Testis (tissue), 3 donors: ENCODE results near the gene PRKAG1. TPM values are rescaled to one million over a fixed set of nuclear protein-coding genes. Genes with fewer than 3 reads are reported as not detected.
A peak's percentile ranks its signal among the peaks of the same experiment; 100 is the strongest.

Experiments used
- DNase-seq: peaks from one replicate; pipeline ENCODE4 v3.0.0-alpha.2; 2019
- H3K27ac ChIP-seq, 2 donors: fragments of 200-600 bp; sonication (generic); one replicate each; pipeline ENCODE4 v1.5.1; 2019
- H3K27me3 ChIP-seq: fragments of 200-600 bp; sonication (generic); one replicate; pipeline ENCODE4 v1.5.1; 2019
- H3K36me3 ChIP-seq: fragments of 200-600 bp; sonication (generic); one replicate; pipeline ENCODE4 v1.5.1; 2017; ENCODE audit warnings: low read depth; ENCODE audit errors: missing control alignments
- H3K4me1 ChIP-seq: fragments of 200-600 bp; sonication (generic); one replicate; pipeline ENCODE4 v1.5.1; 2019
- H3K4me3 ChIP-seq, 2 donors: fragments of 200-600 bp; sonication (generic); one replicate each; pipeline ENCODE4 v1.5.1; 2017 to 2019
- H3K9me3 ChIP-seq: fragments of 200-600 bp; sonication (generic); one replicate; pipeline ENCODE4 v1.5.1; 2017
- POLR2A ChIP-seq: fragments of 450-650 bp; IDR thresholded peaks from one replicate; pipeline ENCODE4 v1.6.1; 2017; ENCODE audit warnings: antibody characterized with exemption, mild to moderate bottlenecking, moderate library complexity
- WGBS, 2 donors: methylation state at CpG; one replicate each; pipeline ENCODE4 v1.1.5; 2018; 5-methylcytosine and 5-hydroxymethylcytosine counted together
- intact Hi-C: fragments of 100-400 bp; cut with DNase I; formaldehyde crosslinking; loops from one replicate; pipeline ENCODE4 v1.15.1; 2023; ENCODE audit warnings: low total_unique reads
- polyA plus RNA-seq: library from polyadenylated mRNA; stranded (reverse); fragments of 350-450 nt; fragmentation: Illumina TruSeq; extraction: RNeasy Lipid Tissue Mini Kit (QIAGEN cat#74804); gene quantifications from one replicate; pipeline ENCODE4 v1.2.3, GENCODE V29; 2014; ENCODE audit warnings: low read depth, low replicate concordance; ENCODE audit not compliant: insufficient read depth
- total RNA-seq, 2 donors: library from RNA; depleted of rRNA; stranded (reverse); fragments of >200 nt; gene quantifications; one replicate each; pipeline ENCODE4 v1.2.3, GENCODE V29; 2016
- TF ChIP-seq, protein P1 (sequence below), 3 experiments: fragments of 450-650 bp in 2 of 3; fragments of 200-600 bp in 1 of 3; sonication (generic) in 1 of 3; IDR thresholded peaks; one replicate each; pipeline ENCODE4 v1.5.1; 2016 to 2019; ENCODE audit warnings: antibody characterized with exemption in 3 of 3, mild to moderate bottlenecking in 2 of 3, moderate library complexity in 1 of 3

Gene PRKAG1
- total and polyA plus RNA-seq, 3 donors from 2014 or later, result 52.7 to 80.7 (median 59.6) TPM

DNA sequence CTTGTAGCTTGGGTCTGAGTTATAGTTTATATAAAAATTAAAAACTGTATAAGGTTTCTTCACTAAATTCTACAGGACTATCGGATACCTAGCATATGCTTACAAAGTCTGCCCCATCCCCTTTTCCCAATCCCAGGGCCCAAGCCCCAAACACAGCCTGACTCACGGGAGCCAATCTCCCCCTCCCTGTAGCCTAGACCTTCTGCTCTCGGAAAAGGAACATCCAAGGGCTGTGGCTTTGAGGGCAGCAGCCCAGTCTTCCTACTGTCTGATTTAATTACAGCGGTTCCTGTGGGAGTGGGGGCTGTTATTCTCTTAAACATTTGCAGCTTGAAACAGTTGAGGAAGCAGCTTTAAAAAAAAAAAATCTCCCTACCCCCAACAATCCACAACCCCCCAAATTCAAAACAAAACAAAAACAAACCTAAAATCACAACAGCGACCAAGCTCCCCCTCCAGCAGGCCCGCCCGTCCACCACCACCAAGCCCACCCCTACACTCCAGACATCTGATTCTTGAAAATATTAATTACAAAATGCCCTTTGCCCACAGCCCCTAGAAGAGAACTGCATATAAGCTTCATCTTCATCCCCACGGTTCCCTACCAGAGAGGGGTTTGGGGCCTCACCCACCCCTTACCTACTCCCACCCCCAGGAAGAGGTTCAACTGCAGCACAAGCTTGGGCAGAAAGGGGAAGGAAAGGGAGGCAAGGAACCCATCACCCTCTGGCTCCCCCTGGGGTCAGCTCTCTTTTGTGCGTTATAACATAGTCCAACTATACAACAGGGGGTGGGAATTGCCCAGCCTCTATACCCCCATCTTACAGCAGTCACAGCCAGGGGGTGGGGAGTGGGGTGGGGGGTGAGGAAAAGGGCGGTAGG, 1.1 kb upstream of the PRKAG1 start:
- 38 to 51% methylated on average over 9 to 10 of the region's 10 CpGs for WGBS, 2 donors
- intact Hi-C loops, result no loop called here
- DNase-seq, result no peak
- Histone ChIP-seq H3K27me3 (no peaks in the 10 kb centered on the region), H3K4me3 (peak overlapping the region; percentile 78 to 90), H3K4me1 (peaks cover 8% of the 10 kb centered on the region), H3K9me3 (no peaks in the 10 kb centered on the region), H3K36me3 (no peaks in the 10 kb centered on the region), H3K27ac (peak overlapping the region; percentile 75 to 95)
- TF ChIP-seq, protein P1, sequence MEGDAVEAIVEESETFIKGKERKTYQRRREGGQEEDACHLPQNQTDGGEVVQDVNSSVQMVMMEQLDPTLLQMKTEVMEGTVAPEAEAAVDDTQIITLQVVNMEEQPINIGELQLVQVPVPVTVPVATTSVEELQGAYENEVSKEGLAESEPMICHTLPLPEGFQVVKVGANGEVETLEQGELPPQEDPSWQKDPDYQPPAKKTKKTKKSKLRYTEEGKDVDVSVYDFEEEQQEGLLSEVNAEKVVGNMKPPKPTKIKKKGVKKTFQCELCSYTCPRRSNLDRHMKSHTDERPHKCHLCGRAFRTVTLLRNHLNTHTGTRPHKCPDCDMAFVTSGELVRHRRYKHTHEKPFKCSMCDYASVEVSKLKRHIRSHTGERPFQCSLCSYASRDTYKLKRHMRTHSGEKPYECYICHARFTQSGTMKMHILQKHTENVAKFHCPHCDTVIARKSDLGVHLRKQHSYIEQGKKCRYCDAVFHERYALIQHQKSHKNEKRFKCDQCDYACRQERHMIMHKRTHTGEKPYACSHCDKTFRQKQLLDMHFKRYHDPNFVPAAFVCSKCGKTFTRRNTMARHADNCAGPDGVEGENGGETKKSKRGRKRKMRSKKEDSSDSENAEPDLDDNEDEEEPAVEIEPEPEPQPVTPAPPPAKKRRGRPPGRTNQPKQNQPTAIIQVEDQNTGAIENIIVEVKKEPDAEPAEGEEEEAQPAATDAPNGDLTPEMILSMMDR (IDR thresholded peaks at IDR 0.05), result no peak
- TF ChIP-seq POLR2A, result no peak

DNA sequence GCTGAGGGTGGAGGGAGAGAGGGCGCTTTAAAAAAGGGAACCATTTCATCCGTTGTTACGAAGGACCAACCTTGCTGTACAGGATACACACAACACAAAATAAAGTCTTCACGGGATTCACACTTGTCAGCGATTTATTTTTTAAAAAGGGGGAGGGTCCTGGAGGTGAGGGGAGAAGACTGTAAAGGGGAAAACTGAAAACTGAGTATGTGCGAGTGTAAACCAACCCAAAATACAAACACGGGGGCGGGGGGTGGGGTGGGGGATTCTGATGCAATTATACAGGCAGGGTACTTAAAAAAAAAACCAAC, 499 bp upstream of the PRKAG1 start:
- no peak for TF ChIP-seq POLR2A
- TF ChIP-seq, protein P1 (IDR thresholded peaks at IDR 0.05), result no peak
- intact Hi-C loops, result no loop called here
- no peak for DNase-seq
- Histone ChIP-seq H3K4me3 (peak overlapping the region; percentile 78 to 90), H3K27me3 (no peaks in the 10 kb centered on the region), H3K36me3 (no peaks in the 10 kb centered on the region), H3K9me3 (no peaks in the 10 kb centered on the region), H3K27ac (peak overlapping the region; percentile 75 to 95), H3K4me1 (peaks cover 8% of the 10 kb centered on the region)
- 4 to 5% methylated on average over 8 of the region's 8 CpGs for WGBS, 2 donors

DNA sequence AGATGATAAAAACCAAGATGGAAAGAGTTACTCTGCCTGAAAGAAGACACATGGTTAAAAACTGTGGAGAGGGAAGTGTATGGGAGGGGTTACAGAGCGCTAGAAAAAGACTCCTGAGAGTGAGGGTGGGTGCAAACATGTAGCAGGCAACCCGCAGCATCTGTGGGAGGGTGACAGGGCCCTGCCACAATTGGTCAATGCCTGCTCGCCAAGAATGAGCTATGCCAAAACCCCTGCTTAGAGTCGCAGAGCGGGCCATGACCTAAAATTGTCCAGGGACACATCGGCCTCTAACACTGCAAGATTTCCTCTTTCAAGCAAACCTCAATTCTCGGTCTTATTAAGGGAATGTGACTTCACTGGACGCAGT, 700 bp downstream of the PRKAG1 start:
- Histone ChIP-seq H3K9me3 (no peaks in the 10 kb centered on the region), H3K27ac (peak overlapping the region; percentile 75 to 95), H3K27me3 (no peaks in the 10 kb centered on the region), H3K4me3 (peak overlapping the region; percentile 78 to 90), H3K36me3 (no peaks in the 10 kb centered on the region), H3K4me1 (peaks cover 8% of the 10 kb centered on the region)
- WGBS, 2 donors, result 0 to 1% methylated on average over 8 of the region's 8 CpGs
- no peak for DNase-seq
- TF ChIP-seq, protein P1 (IDR thresholded peaks at IDR 0.05), result peak in 1 of 3 experiments; percentile 8
- TF ChIP-seq POLR2A, result no peak
- intact Hi-C loops, result no loop called here

DNA sequence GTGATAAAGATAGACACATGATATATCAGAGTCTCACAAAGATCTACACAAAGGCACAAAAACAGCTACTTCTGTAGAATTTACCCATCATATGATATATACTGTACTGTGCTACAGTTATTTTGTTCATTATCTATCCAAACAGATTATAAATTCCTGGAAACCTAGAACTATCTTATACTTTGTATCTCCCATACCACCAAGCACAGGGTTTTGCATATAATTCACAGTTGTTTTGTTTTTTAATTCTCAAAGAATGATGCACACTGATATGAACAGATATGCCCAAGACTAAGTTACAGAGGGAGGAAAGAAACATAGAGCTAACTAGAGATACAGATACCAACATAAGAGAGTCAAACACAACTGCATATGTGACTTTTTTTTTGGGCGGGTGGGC, 3.4 kb downstream of the PRKAG1 start:
- no peak overlapping the region for H3K27ac ChIP-seq
- intact Hi-C loops, result no loop called here
- H3K27me3 ChIP-seq, result no peaks in the 10 kb centered on the region
- no peak for DNase-seq
- 86 to 95% methylated on average over 1 of the region's 1 CpG for WGBS, 2 donors
- TF ChIP-seq, protein P1 (IDR thresholded peaks at IDR 0.05), result no peak
- TF ChIP-seq POLR2A, result no peak
- H3K36me3 ChIP-seq, result no peaks in the 10 kb centered on the region
- no peak overlapping the region for H3K4me3 ChIP-seq
- H3K4me1 ChIP-seq, result peaks cover 8% of the 10 kb centered on the region
- no peaks in the 10 kb centered on the region for H3K9me3 ChIP-seq

DNA sequence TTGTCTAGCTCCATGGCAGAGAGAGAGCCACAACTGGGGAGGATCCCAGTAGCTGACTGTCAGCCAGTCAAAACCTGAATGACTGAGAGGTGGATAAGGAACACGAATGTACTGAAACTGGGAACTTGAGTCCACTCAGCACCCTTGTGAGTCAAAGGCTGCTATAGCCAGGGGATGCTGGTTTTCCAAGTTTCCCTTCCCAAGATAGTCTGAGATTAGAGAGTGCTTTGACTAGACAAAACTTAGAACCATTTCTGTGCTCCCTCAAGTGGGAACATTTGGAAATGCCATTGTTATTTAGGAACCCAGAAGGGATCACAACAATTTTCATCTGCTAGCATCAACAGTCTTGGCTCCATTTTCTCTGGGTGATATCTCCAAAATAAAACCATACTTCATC, 4.0 kb downstream of the PRKAG1 start:
- WGBS, 2 donors, result 32 to 47% methylated on average over 1 of the region's 1 CpG
- intact Hi-C loops, result no loop called here
- peaks cover 8% of the 10 kb centered on the region for H3K4me1 ChIP-seq
- H3K4me3 ChIP-seq, result no peak overlapping the region
- no peak overlapping the region for H3K27ac ChIP-seq
- TF ChIP-seq POLR2A, result no peak
- TF ChIP-seq, protein P1 (IDR thresholded peaks at IDR 0.05), result no peak
- H3K27me3 ChIP-seq, result no peaks in the 10 kb centered on the region
- H3K9me3 ChIP-seq, result no peaks in the 10 kb centered on the region
- no peaks in the 10 kb centered on the region for H3K36me3 ChIP-seq
- no peak for DNase-seq
